GM23248 (cell line): ENCODE measurements around the gene AFF3. TPM values are rescaled to one million over a fixed set of nuclear protein-coding genes. Genes with fewer than 3 reads are reported as not detected.
A peak's percentile ranks its signal among the peaks of the same experiment; 100 is the strongest.

Experiments
- DNase-seq: peaks from one replicate; pipeline ENCODE4 v3.0.0-alpha.2; 2015
- H2AFZ ChIP-seq: fragments of 200-600 bp; sonication (generic); 2 replicates; pipeline ENCODE4 v1.6.1; 2016; ENCODE audit warnings: antibody characterized with exemption
- H3F3A ChIP-seq: fragments of 200-600 bp; sonication (generic); 2 replicates; pipeline ENCODE4 v1.6.1; 2016; ENCODE audit warnings: mild to moderate bottlenecking, antibody characterized with exemption, mixed run types; ENCODE audit not compliant: insufficient read depth
- H3K27ac ChIP-seq: fragments of 200-600 bp; sonication (generic); 2 replicates; pipeline ENCODE4 v1.5.1; 2016; ENCODE audit warnings: mild to moderate bottlenecking
- H3K27me3 ChIP-seq: fragments of 200-600 bp; sonication (generic); replicated peaks from 2 replicates; pipeline ENCODE4 v1.6.1; 2016; ENCODE audit warnings: mild to moderate bottlenecking; ENCODE audit not compliant: insufficient read depth
- H3K36me3 ChIP-seq: fragments of 200-600 bp; sonication (generic); 2 replicates; pipeline ENCODE4 v1.6.1; 2016; ENCODE audit warnings: low read depth, mild to moderate bottlenecking
- H3K4me1 ChIP-seq: fragments of 200-600 bp; sonication (generic); 2 replicates; pipeline ENCODE4 v1.6.1; 2016; ENCODE audit warnings: mild to moderate bottlenecking; ENCODE audit not compliant: insufficient read depth
- H3K4me2 ChIP-seq: fragments of 200-600 bp; sonication (generic); one replicate; pipeline ENCODE4 v1.6.1; 2016; ENCODE audit warnings: mild to moderate bottlenecking; ENCODE audit not compliant: unreplicated experiment
- H3K4me3 ChIP-seq: fragments of 200-600 bp; sonication (generic); 2 replicates; pipeline ENCODE4 v1.5.1; 2016; ENCODE audit warnings: mild to moderate bottlenecking
- H3K79me2 ChIP-seq: fragments of 200-600 bp; sonication (generic); 2 replicates; pipeline ENCODE4 v1.6.1; 2016; ENCODE audit warnings: mild to moderate bottlenecking; ENCODE audit not compliant: insufficient read depth
- H3K9ac ChIP-seq: fragments of 200-600 bp; sonication (generic); 2 replicates; pipeline ENCODE4 v1.6.1; 2016; ENCODE audit warnings: mild to moderate bottlenecking
- H3K9me2 ChIP-seq: fragments of 200-600 bp; sonication (generic); 2 replicates; pipeline ENCODE4 v1.6.1; 2016; ENCODE audit warnings: mixed run types, mild to moderate bottlenecking, moderate library complexity; ENCODE audit not compliant: insufficient read depth
- H3K9me3 ChIP-seq: fragments of 200-600 bp; sonication (generic); one replicate; pipeline ENCODE4 v1.6.1; 2017; ENCODE audit warnings: low read depth
- H4K20me1 ChIP-seq: fragments of 200-600 bp; sonication (generic); 2 replicates; pipeline ENCODE4 v1.6.0; 2016; ENCODE audit not compliant: insufficient read depth
- EZH2 ChIP-seq: fragments of 200-600 bp; sonication (generic); IDR thresholded peaks from 2 replicates; pipeline ENCODE4 v1.6.1; 2018; ENCODE audit warnings: antibody characterized with exemption, mild to moderate bottlenecking; ENCODE audit not compliant: insufficient read depth, poor library complexity, severe bottlenecking
- EZH2phosphoT487 ChIP-seq: fragments of 200-600 bp; sonication (generic); IDR thresholded peaks from 2 replicates; pipeline ENCODE4 v1.6.1; 2018; ENCODE audit warnings: antibody characterized with exemption, moderate library complexity, mild to moderate bottlenecking, low read depth; ENCODE audit not compliant: insufficient read depth
- WGBS, 2 experiments: methylation state at CpG; one replicate each; pipeline ENCODE4 v1.1.6; 2015 to 2017; ENCODE audit warnings: low lambda C conversion rate in 2 of 2, low coverage in 1 of 2; ENCODE audit errors: missing lambda C conversion rate in 2 of 2; 5-methylcytosine and 5-hydroxymethylcytosine counted together
- in situ Hi-C: fragments of 300-500 bp; cut with MboI; formaldehyde crosslinking; loops from 2 replicates; pipeline ENCODE4 v1.15.0; 2020
- polyA plus RNA-seq: library from polyadenylated mRNA; unstranded; fragments of >200 nt; fragmentation: Nextera tagmentation; extraction: Ambion mirVana; gene quantifications from 2 replicates; pipeline ENCODE4 v1.2.1, GENCODE V29; 2016
- total RNA-seq: library from RNA; depleted of rRNA; stranded (reverse); fragments of >200 nt; shearing (Covaris generic); gene quantifications from 2 replicates; pipeline ENCODE4 v1.2.3, GENCODE V29; 2014

Gene AFF3
- total and polyA plus RNA-seq, 2 experiments from 2014 or later = 0.56 to 0.86 TPM

DNA sequence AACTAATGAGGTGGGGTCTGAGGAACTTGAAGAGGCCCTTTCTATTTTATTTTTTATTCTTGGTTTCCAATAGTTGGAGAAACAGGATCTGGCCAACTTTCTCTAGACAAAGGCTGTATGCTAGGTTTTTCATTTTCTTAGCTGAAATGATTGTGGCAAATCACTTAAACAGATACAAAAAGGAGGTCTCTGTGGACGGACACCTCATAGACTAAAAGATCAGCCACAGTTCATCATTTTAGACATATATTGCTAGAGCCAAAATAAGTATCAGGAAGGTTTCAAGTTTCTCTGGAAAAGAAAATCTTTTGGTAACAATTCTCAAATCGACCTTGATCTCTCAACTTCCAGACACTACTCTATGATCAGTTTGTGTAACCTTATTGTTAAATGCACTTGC lies 428.0 kb downstream of the AFF3 start:
- H3K9me2 ChIP-seq = no peaks in the 10 kb centered on the region
- no peaks in the 10 kb centered on the region for H3K9me3 ChIP-seq
- DNase-seq = no peak
- WGBS, 2 experiments = 61 to 65% methylated on average over 2 of the region's 2 CpGs
- 0 out of 2 replicates have a peak, but pooled peaks cover 7% of the 10 kb centered on the region for H3F3A ChIP-seq
- TF ChIP-seq EZH2 (no peak), EZH2phosphoT487 (no peak)
- H3K9ac ChIP-seq = no peak overlapping the region
- H2AFZ ChIP-seq = no peak overlapping the region
- H3K36me3 ChIP-seq = no peaks in the 10 kb centered on the region
- no peak overlapping the region for H3K4me2 ChIP-seq
- H3K4me1 ChIP-seq = peaks cover 16% of the 10 kb centered on the region
- H4K20me1 ChIP-seq = no peaks in the 10 kb centered on the region
- in situ Hi-C loops = no loop called here
- H3K4me3 ChIP-seq = no peak overlapping the region
- H3K27ac ChIP-seq = no peak overlapping the region
- H3K27me3 ChIP-seq = no peaks in the 10 kb centered on the region
- no peaks in the 10 kb centered on the region for H3K79me2 ChIP-seq

DNA sequence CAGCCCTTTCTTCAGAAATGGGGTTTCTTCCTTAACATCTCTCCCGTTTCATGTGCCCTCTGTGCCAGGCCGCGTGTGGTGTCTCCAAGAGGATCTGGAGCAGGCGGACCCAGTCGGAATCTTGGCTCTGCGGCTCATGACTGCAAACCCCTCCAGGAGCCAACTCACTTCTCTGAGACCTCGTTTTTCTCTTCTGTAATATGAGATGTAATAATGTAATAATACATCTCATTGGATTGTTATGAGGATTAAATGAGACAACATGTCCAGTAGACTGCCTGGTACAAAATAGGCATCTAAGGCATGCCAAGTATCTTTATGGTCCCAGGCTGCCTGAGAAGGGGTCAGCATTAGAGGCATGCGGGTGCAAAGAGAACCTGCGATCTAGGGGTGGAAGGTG lies 431.2 kb downstream of the AFF3 start:
- H3K79me2 ChIP-seq = no peaks in the 10 kb centered on the region
- H4K20me1 ChIP-seq = no peaks in the 10 kb centered on the region
- DNase-seq = peak; percentile 39
- TF ChIP-seq EZH2 = no peak
- WGBS, 2 experiments = 12 to 13% methylated on average over 9 of the region's 9 CpGs
- no peaks in the 10 kb centered on the region for H3K9me3 ChIP-seq
- peak overlapping the region; percentile 19; the same call in 1 of the 2 replicates for H3K27ac ChIP-seq
- H3K4me3 ChIP-seq = 0 out of 2 replicates have a peak overlapping the region, but pooled peaks have one; percentile 12
- in situ Hi-C loops = no loop called here
- H3K36me3 ChIP-seq = no peaks in the 10 kb centered on the region
- H3K9me2 ChIP-seq = no peaks in the 10 kb centered on the region
- H3F3A ChIP-seq = 0 out of 2 replicates have a peak, but pooled peaks cover 7% of the 10 kb centered on the region
- H3K9ac ChIP-seq = no peak overlapping the region
- peak overlapping the region; percentile 61 for H3K4me2 ChIP-seq
- no peaks in the 10 kb centered on the region for H3K27me3 ChIP-seq
- H2AFZ ChIP-seq = peak overlapping the region; percentile 42
- peaks cover 36% of the 10 kb centered on the region for H3K4me1 ChIP-seq

DNA sequence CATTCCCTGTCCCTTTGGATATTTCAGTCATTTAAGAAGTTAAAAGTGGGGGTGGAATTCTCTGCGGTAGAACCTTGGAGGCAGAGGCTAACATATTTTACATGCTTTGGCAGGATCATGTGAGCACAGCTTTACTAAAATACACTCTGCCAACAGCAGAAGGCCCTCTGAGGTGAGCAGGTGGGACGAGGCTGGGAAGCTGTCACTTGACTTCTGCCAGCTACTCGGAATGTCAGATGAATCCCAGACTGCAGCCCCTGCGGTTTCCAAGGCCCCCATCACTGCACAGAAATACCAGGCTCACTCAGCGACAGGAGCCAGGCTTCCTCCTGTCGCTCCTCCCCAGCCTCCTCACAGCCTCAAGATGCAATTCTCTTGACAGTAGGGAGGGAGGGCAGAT lies 431.7 kb downstream of the AFF3 start:
- H3K9me3 ChIP-seq = no peaks in the 10 kb centered on the region
- no peaks in the 10 kb centered on the region for H3K27me3 ChIP-seq
- H3K36me3 ChIP-seq = no peaks in the 10 kb centered on the region
- no peak for TF ChIP-seq EZH2phosphoT487
- no peak for TF ChIP-seq EZH2
- no peaks in the 10 kb centered on the region for H3K79me2 ChIP-seq
- no peaks in the 10 kb centered on the region for H3K9me2 ChIP-seq
- H2AFZ ChIP-seq = peak overlapping the region; percentile 42
- 7 to 10% methylated on average over 6 of the region's 6 CpGs for WGBS, 2 experiments
- H4K20me1 ChIP-seq = no peaks in the 10 kb centered on the region
- H3K4me1 ChIP-seq = peaks cover 36% of the 10 kb centered on the region
- peak overlapping the region; percentile 61 for H3K4me2 ChIP-seq
- 0 out of 2 replicates have a peak overlapping the region, but pooled peaks have one; percentile 12 for H3K4me3 ChIP-seq
- DNase-seq = peak; percentile 40
- no peak overlapping the region for H3K9ac ChIP-seq
- H3K27ac ChIP-seq = peak overlapping the region; percentile 19; the same call in 1 of the 2 replicates
- in situ Hi-C loops = no loop called here
- 0 out of 2 replicates have a peak, but pooled peaks cover 7% of the 10 kb centered on the region for H3F3A ChIP-seq

DNA sequence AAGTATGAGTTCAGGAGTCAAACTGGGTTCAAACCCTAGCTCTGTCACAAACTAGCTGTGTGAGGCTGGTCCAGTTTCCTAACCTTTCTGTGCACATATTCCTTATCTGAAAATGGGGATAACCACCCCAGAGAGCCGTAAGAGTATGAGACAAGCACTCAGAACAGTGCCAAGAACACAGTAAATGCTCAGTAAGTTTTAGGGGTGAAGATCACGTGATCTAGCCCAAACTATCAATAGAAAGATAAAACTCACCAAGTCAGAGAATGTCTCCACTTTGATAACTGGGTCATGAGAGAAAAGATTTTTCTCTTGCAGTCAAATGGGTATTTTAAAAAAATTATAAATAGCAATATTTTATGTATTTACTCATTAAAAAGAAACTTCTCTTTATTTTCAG lies 433.2 kb downstream of the AFF3 start:
- in situ Hi-C loops = no loop called here
- Histone ChIP-seq H3K27ac (no peak overlapping the region), H3K9me2 (no peaks in the 10 kb centered on the region), H3K4me3 (no peak overlapping the region), H4K20me1 (no peaks in the 10 kb centered on the region), H3K79me2 (no peaks in the 10 kb centered on the region), H3K9me3 (no peaks in the 10 kb centered on the region), H3K27me3 (no peaks in the 10 kb centered on the region), H2AFZ (no peak overlapping the region), H3K36me3 (no peaks in the 10 kb centered on the region), H3K4me2 (no peak overlapping the region), H3K9ac (no peak overlapping the region), H3K4me1 (peaks cover 36% of the 10 kb centered on the region), H3F3A (0 out of 2 replicates have a peak, but pooled peaks cover 7% of the 10 kb centered on the region)
- TF ChIP-seq EZH2 (no peak), EZH2phosphoT487 (no peak)
- DNase-seq = no peak
- 55% methylated on average over 2 of the region's 2 CpGs for WGBS, 2 experiments

DNA sequence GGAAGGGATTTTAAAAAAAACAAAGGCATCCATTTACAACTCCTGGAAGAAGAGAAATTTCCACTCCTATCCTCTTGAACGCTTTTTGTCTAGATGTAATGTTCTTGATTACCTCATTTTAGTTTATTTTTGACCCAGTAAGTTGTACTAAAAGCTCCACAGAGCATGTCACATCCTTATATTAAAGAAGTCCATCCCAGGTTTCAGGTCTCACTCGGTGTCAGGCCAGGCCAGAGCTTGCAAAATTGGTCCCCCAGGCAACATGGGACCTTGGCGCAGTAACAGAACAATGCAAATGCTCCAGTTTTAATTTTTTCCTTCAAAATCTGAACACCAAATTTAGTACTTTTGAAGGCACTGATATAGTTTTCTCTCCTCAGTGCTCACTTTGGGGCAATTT lies 434.2 kb downstream of the AFF3 start:
- Histone ChIP-seq H3K36me3 (no peaks in the 10 kb centered on the region), H3K4me3 (no peak overlapping the region), H3K4me1 (peaks cover 44% of the 10 kb centered on the region), H4K20me1 (no peaks in the 10 kb centered on the region), H3K27ac (no peak overlapping the region), H3K4me2 (no peak overlapping the region), H3K9ac (no peak overlapping the region), H3F3A (peaks cover 11% of the 10 kb centered on the region), H3K79me2 (no peaks in the 10 kb centered on the region), H3K9me3 (no peaks in the 10 kb centered on the region), H3K9me2 (no peaks in the 10 kb centered on the region), H3K27me3 (no peaks in the 10 kb centered on the region), H2AFZ (no peak overlapping the region)
- TF ChIP-seq EZH2 = no peak
- TF ChIP-seq EZH2phosphoT487 = no peak
- 59 to 61% methylated on average over 3 of the region's 3 CpGs for WGBS, 2 experiments
- in situ Hi-C loops = no loop called here
- DNase-seq = no peak
